ENCODE results near the gene GNA15.

DNA sequence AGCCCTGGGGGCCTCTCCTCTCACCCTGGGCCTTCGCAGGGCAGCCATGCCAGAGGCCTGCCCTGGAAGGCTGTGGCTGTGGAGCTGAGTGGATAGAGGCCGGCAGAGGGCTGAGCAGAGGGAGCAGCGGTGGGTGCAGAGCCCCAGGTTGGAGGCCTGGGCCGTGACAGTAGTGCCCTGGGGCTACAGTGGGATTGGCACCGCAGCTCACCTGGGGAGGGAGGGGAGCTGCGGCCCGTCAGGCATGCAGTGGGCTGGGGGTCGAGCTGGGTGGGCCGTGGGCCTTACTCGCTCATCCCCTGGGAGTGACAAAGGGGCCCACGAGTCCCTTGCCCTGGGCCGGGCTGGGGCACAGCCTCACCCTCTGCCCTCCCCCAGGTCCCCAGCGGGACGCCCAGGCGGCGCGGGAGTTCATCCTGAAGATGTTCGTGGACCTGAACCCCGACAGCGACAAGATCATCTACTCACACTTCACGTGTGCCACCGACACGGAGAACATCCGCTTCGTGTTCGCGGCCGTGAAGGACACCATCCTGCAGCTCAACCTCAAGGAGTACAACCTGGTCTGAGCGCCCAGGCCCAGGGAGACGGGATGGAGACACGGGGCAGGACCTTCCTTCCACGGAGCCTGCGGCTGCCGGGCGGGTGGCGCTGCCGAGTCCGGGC lies 15.1 kb upstream of the GNA15 start:
- TF ChIP-seq, protein P1, sequence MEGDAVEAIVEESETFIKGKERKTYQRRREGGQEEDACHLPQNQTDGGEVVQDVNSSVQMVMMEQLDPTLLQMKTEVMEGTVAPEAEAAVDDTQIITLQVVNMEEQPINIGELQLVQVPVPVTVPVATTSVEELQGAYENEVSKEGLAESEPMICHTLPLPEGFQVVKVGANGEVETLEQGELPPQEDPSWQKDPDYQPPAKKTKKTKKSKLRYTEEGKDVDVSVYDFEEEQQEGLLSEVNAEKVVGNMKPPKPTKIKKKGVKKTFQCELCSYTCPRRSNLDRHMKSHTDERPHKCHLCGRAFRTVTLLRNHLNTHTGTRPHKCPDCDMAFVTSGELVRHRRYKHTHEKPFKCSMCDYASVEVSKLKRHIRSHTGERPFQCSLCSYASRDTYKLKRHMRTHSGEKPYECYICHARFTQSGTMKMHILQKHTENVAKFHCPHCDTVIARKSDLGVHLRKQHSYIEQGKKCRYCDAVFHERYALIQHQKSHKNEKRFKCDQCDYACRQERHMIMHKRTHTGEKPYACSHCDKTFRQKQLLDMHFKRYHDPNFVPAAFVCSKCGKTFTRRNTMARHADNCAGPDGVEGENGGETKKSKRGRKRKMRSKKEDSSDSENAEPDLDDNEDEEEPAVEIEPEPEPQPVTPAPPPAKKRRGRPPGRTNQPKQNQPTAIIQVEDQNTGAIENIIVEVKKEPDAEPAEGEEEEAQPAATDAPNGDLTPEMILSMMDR (IDR thresholded peaks at IDR 0.05; ENCODE audit: low read length) = no peak
- TF ChIP-seq EZH2 (IDR thresholded peaks at IDR 0.05; ENCODE audit: borderline replicate concordance, low read length) = no peak
